ENCODE measurements around the gene CELA3B.
"Not testable (repeated sequence)": the region's sequence is repeated elsewhere in the genome, so short reads cannot be mapped to it uniquely, and the experiment has no call there.

The CELA3B gene
- total RNA-seq: 0 reads per million in 2 donors

- not testable (repeated sequence) for DNase-seq
Observed at GRCh38 chr1:21976703-21977239, at the start of gene CELA3B. Gene CELA3B, plus strand, starts transcription at chr1:21977022. Its CDS starts 18 bp downstream, at chr1:21977040.

GRCh38 chr1:21927533-21928237 lies 49.1 kb upstream of the CELA3B start:
- DNase-seq: no peak

- DNase-seq: no peak
Observed at GRCh38 chr1:21930080-21930571, 46.7 kb upstream of the CELA3B start.

- DNase-seq: no peak
Observed at GRCh38 chr1:21930629-21931170, 46.1 kb upstream of the CELA3B start.

- no peak for DNase-seq
Observed at GRCh38 chr1:21931171-21932093, 45.4 kb upstream of the CELA3B start.

- DNase-seq: no peak
Observed at GRCh38 chr1:21932127-21932526, 44.7 kb upstream of the CELA3B start.

- no peak for DNase-seq
Observed at GRCh38 chr1:21933397-21934248, 43.2 kb upstream of the CELA3B start.

GRCh38 chr1:21935393-21935804 lies 41.4 kb upstream of the CELA3B start:
- DNase-seq: no peak

- DNase-seq: no peak
Observed at GRCh38 chr1:21935891-21936365, 40.9 kb upstream of the CELA3B start.

- DNase-seq: no peak
Observed at GRCh38 chr1:21936366-21937031, 40.3 kb upstream of the CELA3B start.

GRCh38 chr1:21937034-21937371 lies 39.8 kb upstream of the CELA3B start, which contains the start of gene HSPG2:
Gene HSPG2, minus strand, starts transcription at chr1:21937310. Its CDS starts 93 bp downstream, at chr1:21937217.
- DNase-seq: no peak

- peak; percentile 45 for DNase-seq
Observed at GRCh38 chr1:21937372-21938121, 39.3 kb upstream of the CELA3B start.

GRCh38 chr1:21938732-21939538 lies 37.9 kb upstream of the CELA3B start:
- DNase-seq: no peak

GRCh38 chr1:21939650-21940374 lies 37.0 kb upstream of the CELA3B start:
- no peak for DNase-seq

- no peak for DNase-seq
Observed at GRCh38 chr1:21940492-21940891, 36.3 kb upstream of the CELA3B start.

GRCh38 chr1:21941370-21941769 lies 35.5 kb upstream of the CELA3B start:
- no peak for DNase-seq

GRCh38 chr1:21942464-21942863 lies 34.4 kb upstream of the CELA3B start:
- no peak for DNase-seq

GRCh38 chr1:21942959-21943640 lies 33.7 kb upstream of the CELA3B start:
- DNase-seq: not testable (repeated sequence)
